ENCODE data around the gene PCBD2.
"Not testable (repeated sequence)": the region's sequence is repeated elsewhere in the genome, so short reads cannot be mapped to it uniquely, and the experiment has no call there.

Gene PCBD2

GRCh38 chr5:134904610-134905245, at the start of gene PCBD2:
TSS of gene PCBD2 (plus strand) at chr5:134905131. CDS start at chr5:134905140, 9 bp downstream.
- peak; percentile 67 for DNase-seq

- DNase-seq = not testable (repeated sequence)
Measured at GRCh38 chr5:134856465-134856864, 48.5 kb upstream of the PCBD2 start.

GRCh38 chr5:134857401-134857800, 47.5 kb upstream of the PCBD2 start:
- no peak for DNase-seq

GRCh38 chr5:134864707-134865106, 40.2 kb upstream of the PCBD2 start:
- no peak for DNase-seq

GRCh38 chr5:134873494-134873893, 31.4 kb upstream of the PCBD2 start:
- DNase-seq = no peak

GRCh38 chr5:134873987-134874830, 30.7 kb upstream of the PCBD2 start, which contains the start of gene TXNDC15:
TSS of gene TXNDC15 (plus strand) at chr5:134874371. CDS start at chr5:134874428, 57 bp downstream.
- DNase-seq = peak; percentile 53

GRCh38 chr5:134874831-134875655, 29.9 kb upstream of the PCBD2 start:
- DNase-seq = peak; percentile 27

- DNase-seq = no peak
Measured at GRCh38 chr5:134877159-134877558, 27.8 kb upstream of the PCBD2 start.

GRCh38 chr5:134878403-134878802, 26.5 kb upstream of the PCBD2 start:
- DNase-seq = no peak

- DNase-seq = no peak
Measured at GRCh38 chr5:134879456-134879855, 25.5 kb upstream of the PCBD2 start.

GRCh38 chr5:134880937-134881336, 24.0 kb upstream of the PCBD2 start:
- not testable (repeated sequence) for DNase-seq

- DNase-seq = not testable (repeated sequence)
Measured at GRCh38 chr5:134881711-134882110, 23.2 kb upstream of the PCBD2 start.

GRCh38 chr5:134887593-134888159, 17.3 kb upstream of the PCBD2 start:
- DNase-seq = no peak

GRCh38 chr5:134889335-134889734, 15.6 kb upstream of the PCBD2 start:
- DNase-seq = no peak

GRCh38 chr5:134891473-134891872, 13.5 kb upstream of the PCBD2 start:
- DNase-seq = no peak

GRCh38 chr5:134892282-134892681, 12.6 kb upstream of the PCBD2 start:
- no peak for DNase-seq

GRCh38 chr5:134892926-134893325, 12.0 kb upstream of the PCBD2 start:
- no peak for DNase-seq

- DNase-seq = no peak
Measured at GRCh38 chr5:134893748-134894505, 11.0 kb upstream of the PCBD2 start.

GRCh38 chr5:134902071-134902801, 2.7 kb upstream of the PCBD2 start:
- no peak for DNase-seq

GRCh38 chr5:134905246-134905996, 490 bp downstream of the PCBD2 start:
- DNase-seq = peak; percentile 78

GRCh38 chr5:134906811-134907210, 1.9 kb downstream of the PCBD2 start:
- no peak for DNase-seq
